Chondrocyte (in vitro differentiated cells): ENCODE results near the gene SREBF2. TPM values are rescaled to one million over a fixed set of nuclear protein-coding genes. Genes with fewer than 3 reads are reported as not detected.
A peak's percentile ranks its signal among the peaks of the same experiment; 100 is the strongest.

ENCODE experiments used
- DNase-seq: peaks from one replicate; pipeline ENCODE4 v3.0.0; 2021; ENCODE audit warnings: mixed read lengths, low spot score
- H3K27ac Mint-ChIP-seq: one replicate; pipeline ENCODE4 v1.8.0; 2021; ENCODE audit warnings: mild to moderate bottlenecking, moderate library complexity, mixed read lengths; ENCODE audit not compliant: unreplicated experiment
- H3K27me3 Mint-ChIP-seq: 2 replicates; pipeline ENCODE4 v1.8.0; 2021; ENCODE audit warnings: low read depth, mixed read lengths
- H3K36me3 Mint-ChIP-seq: 2 replicates; pipeline ENCODE4 v1.8.0; 2021; ENCODE audit warnings: low read depth, mixed read lengths
- H3K4me1 Mint-ChIP-seq: 2 replicates; pipeline ENCODE4 v1.8.0; 2021; ENCODE audit warnings: low read depth, mild to moderate bottlenecking, mixed read lengths
- H3K4me3 Mint-ChIP-seq: one replicate; pipeline ENCODE4 v1.8.0; 2021; ENCODE audit warnings: mild to moderate bottlenecking, moderate library complexity, mixed read lengths; ENCODE audit not compliant: unreplicated experiment
- H3K9me3 Mint-ChIP-seq: 2 replicates; pipeline ENCODE4 v1.8.0; 2021; ENCODE audit warnings: low read depth, mixed read lengths
- CTCF ChIP-seq: fragments of 200-600 bp; sonication (generic); IDR thresholded peaks from 2 replicates; pipeline ENCODE4 v1.5.0; 2021; ENCODE audit warnings: antibody characterized with exemption, mild to moderate bottlenecking, moderate library complexity
- total RNA-seq: library from RNA; stranded (reverse); gene quantifications from 3 replicates; pipeline ENCODE4 v1.2.1, GENCODE V29; 2021

SREBF2 gene
- total RNA-seq, 1 donor from 2014 or later, result 106 TPM

- peaks cover 18% of the 10 kb centered on the region for H3K36me3 Mint-ChIP-seq
- H3K9me3 Mint-ChIP-seq, result no peaks in the 10 kb centered on the region
- H3K4me3 Mint-ChIP-seq, result no peak overlapping the region
- no peaks in the 10 kb centered on the region for H3K27me3 Mint-ChIP-seq
- H3K27ac Mint-ChIP-seq, result peak overlapping the region; percentile 70
- TF ChIP-seq CTCF, result no peak
- peaks cover 71% of the 10 kb centered on the region for H3K4me1 Mint-ChIP-seq
- no peak for DNase-seq
These were observed 6.1 kb downstream of the SREBF2 start for GRCh38 chr22:41838842-41839618.

DNA sequence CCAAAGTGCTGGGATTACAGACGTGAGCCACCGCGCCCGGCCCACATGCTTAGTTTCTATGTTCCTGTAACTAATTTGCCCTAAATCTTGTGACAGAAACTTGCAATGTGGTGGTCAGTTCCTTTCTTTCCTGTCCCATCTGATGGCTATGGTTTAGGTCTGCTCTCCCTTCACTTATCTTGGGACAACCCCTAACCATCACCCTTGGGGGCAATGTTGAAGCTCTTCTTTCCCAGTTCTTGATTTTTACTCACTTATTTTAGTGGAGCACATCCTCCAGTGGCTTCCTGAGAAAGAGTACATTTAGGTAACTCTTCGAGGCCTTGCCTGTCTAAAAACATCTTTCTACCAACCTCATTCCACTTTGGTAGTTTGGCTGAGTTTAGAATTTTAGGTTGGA is 7.3 kb downstream of the SREBF2 start:
- Mint-ChIP-seq H3K27me3 (no peaks in the 10 kb centered on the region), H3K4me3 (no peak overlapping the region), H3K9me3 (no peaks in the 10 kb centered on the region), H3K27ac (peak overlapping the region; percentile 88), H3K4me1 (peaks cover 73% of the 10 kb centered on the region), H3K36me3 (peaks cover 18% of the 10 kb centered on the region)
- TF ChIP-seq CTCF, result no peak
- no peak for DNase-seq

DNA sequence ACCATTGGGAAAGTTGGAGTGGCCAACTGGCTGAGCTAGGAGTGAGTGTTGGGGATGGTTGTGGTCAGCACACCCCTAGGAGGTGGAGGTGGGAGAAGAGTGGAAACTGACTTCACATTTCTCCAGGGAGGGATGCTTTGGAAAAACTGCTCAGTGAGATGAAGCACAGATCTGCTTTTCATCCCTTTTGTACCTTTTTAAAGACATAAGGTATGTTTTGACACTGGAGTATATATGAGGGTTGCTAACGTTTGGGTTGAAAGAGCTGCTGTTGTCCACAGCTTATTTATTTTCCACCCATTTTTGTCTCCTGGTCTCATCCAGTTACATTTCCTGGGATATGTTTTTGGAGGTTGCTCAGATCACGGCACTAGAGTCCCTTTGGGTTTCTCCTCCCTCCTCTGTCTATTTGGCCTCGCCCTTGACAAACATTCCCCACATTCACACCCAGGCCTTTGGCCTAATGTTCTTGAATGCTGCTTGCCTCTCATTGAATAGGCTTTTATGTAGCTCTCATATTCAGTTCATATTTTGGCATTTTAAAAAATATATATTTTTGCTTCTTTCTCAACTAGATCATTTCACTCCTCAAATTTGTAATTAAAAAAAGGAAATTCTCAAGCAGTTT is 8.3 kb downstream of the SREBF2 start:
- Mint-ChIP-seq H3K27me3 (no peaks in the 10 kb centered on the region), H3K27ac (peak overlapping the region; percentile 88), H3K4me3 (peak overlapping the region; percentile 33), H3K9me3 (no peaks in the 10 kb centered on the region), H3K36me3 (peaks cover 13% of the 10 kb centered on the region), H3K4me1 (peaks cover 77% of the 10 kb centered on the region)
- no peak for TF ChIP-seq CTCF
- no peak for DNase-seq

DNA sequence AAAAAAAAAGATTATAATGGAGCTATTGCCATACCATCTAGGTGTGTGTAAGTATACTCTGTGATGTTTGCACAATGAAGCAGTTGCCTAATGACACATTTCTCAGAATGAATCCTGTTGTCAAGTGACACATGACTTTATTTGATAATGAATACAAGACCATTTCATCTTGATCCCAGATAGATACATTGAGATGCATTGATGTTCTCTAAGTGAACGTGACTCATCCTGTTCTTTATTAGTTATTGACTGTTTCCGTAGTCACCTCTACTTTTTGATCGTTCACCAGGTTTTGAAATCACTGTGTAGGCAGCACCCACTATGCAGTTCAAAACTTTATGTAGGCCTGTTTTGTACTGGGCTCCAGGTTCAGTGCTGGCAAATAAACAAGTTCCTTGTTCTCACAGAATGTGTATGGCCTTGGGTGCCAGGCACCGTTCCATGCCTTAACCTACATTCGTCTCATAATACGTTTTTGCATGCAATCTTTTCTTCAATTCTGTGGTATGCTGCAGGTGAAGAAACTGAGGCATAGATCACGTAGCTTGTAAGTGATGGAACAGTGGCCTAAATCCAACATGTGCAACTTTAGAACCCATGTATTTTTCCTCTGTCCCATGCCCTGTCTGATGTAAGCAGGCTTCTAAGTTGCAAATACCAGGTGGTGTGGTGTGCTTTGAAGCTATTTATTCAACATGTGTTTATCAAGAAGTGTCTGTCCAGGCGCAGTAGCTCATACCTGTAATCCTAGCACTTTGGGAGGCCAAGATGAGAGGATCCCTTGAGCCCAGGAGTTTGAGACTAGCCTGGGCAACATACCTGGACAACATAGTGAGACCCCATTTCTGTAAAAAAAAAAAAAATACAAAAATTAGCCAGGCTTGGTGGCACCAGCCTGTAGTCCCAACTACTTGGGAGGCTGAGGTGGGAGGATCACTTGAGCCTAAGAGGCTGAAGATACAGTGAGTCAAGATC is 10.4 kb downstream of the SREBF2 start:
- Mint-ChIP-seq H3K9me3 (no peaks in the 10 kb centered on the region), H3K36me3 (peaks cover 2% of the 10 kb centered on the region), H3K27ac (no peak overlapping the region), H3K4me3 (no peak overlapping the region), H3K4me1 (peaks cover 79% of the 10 kb centered on the region), H3K27me3 (no peaks in the 10 kb centered on the region)
- no peak for TF ChIP-seq CTCF
- DNase-seq, result no peak

DNA sequence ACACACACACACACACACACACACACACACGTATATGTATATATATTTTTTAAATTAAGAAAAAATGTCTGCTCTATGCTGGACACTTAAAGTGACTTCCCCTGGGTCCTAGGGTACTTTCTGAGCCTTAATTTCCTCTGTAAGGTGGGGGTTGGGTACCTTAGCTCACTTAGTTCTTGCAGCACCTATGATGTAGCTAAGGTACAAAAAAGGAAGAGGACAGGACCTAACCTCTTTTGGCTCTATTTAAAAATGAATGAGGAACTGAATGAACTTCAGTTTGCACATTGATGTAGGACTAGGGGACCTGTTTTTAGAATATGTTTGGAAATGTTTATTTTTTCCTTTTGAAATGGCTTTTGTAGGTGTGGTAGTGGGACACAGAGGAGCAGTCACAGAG is 11.1 kb downstream of the SREBF2 start:
- Mint-ChIP-seq H3K4me1 (peaks cover 79% of the 10 kb centered on the region), H3K27me3 (no peaks in the 10 kb centered on the region), H3K4me3 (no peak overlapping the region), H3K36me3 (peaks cover 2% of the 10 kb centered on the region), H3K27ac (no peak overlapping the region), H3K9me3 (no peaks in the 10 kb centered on the region)
- DNase-seq, result no peak
- TF ChIP-seq CTCF, result no peak
